Motor neuron (in vitro differentiated cells): Measurements from ENCODE around the gene ADCYAP1R1. TPM values are rescaled to one million over a fixed set of nuclear protein-coding genes. Genes with fewer than 3 reads are reported as not detected.
"Not testable (repeated sequence)": the region's sequence is repeated elsewhere in the genome, so short reads cannot be mapped to it uniquely, and the experiment has no call there.

Source experiments
- ATAC-seq, 8 experiments: fragments of 200-7000 bp; cut with Tn5 transposase; replicated peaks in 6 of 8; 2 replicates each; pipeline ENCODE4 v1.8.0; 2021; ENCODE audit warnings: mild to moderate bottlenecking in 8 of 8, moderate library complexity in 8 of 8
- H3K27ac ChIP-seq, 2 donors: fragments of 250-450 bp; sonication (Bioruptor Pico); 2 replicates each; pipeline ENCODE4 v1.9.0; 2021; ENCODE audit warnings: antibody characterized with exemption in 2 of 2, mild to moderate bottlenecking in 2 of 2, moderate library complexity in 1 of 2
- H3K4me1 ChIP-seq, 2 donors: fragments of 250-450 bp; sonication (Bioruptor Pico); replicated peaks in 1 of 2; 2 replicates each; pipeline ENCODE4 v1.6.1; 2021; ENCODE audit warnings: antibody characterized with exemption in 2 of 2, mild to moderate bottlenecking in 2 of 2, moderate library complexity in 1 of 2
- H3K4me3 ChIP-seq, 5 donors: fragments of 250-450 bp; sonication (Bioruptor Pico); 2 replicates each; pipeline ENCODE4 v1.9.0; 2021; ENCODE audit warnings: antibody characterized with exemption in 5 of 5, mild to moderate bottlenecking in 5 of 5, moderate library complexity in 4 of 5
- WGBS, 10 experiments: fragments of 450-650 bp; shearing (Covaris generic); methylation state at CpG; one replicate each; pipeline ENCODE4 v1.0.0; 2022; 5-methylcytosine and 5-hydroxymethylcytosine counted together
- in situ Hi-C, 9 experiments: fragments of 400-800 bp; cut with MboI; loops; one replicate each; pipeline ENCODE4 v1.15.0; 2021; ENCODE audit warnings: low sequenced_read_pairs in 9 of 9, low pct_unique_long_range_greater_than_20kb in 2 of 9; ENCODE audit not compliant: unreplicated experiment in 9 of 9
- total RNA-seq, 8 experiments: library from RNA; unstranded; fragments of 300-600 nt; gene quantifications; 2 replicates each; pipeline versions ENCODE4 v1.2.3 to v1.2.4, GENCODE V29; 2022

ADCYAP1R1 gene
- total RNA-seq, 8 experiments from 2014 or later, result 0.36 to 55.0 (median 11.8) TPM

DNA sequence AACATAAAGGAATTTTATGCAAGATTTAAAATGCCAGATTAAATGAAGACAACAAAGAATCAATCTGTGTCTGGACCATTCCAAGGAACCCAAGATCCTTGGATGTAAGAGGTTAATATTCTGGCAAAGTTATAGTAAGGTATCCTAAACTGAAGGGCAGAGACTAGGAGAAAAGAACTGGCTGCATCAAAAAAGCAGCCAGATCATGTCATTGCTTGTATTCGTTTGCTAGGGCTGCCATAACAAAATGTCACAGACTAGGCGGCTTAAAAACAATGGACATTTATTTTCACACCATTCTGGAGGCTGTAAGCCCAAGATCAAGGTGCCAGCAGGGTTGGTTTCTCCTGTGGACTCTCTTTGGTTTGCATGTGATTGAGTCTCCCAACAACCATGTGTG, 99.7 kb downstream of the ADCYAP1R1 start:
- no peaks in the 10 kb centered on the region for H3K4me1 ChIP-seq
- 0 to 87% (median 52%) methylated on average over 1 to 2 of the region's 2 CpGs; no CpG with 5 or more reads in 3 of the 10 experiments for WGBS, 10 experiments
- in situ Hi-C loops, result no loop called here
- no peak overlapping the region for H3K4me3 ChIP-seq
- H3K27ac ChIP-seq, result no peak overlapping the region
- no peak for ATAC-seq

DNA sequence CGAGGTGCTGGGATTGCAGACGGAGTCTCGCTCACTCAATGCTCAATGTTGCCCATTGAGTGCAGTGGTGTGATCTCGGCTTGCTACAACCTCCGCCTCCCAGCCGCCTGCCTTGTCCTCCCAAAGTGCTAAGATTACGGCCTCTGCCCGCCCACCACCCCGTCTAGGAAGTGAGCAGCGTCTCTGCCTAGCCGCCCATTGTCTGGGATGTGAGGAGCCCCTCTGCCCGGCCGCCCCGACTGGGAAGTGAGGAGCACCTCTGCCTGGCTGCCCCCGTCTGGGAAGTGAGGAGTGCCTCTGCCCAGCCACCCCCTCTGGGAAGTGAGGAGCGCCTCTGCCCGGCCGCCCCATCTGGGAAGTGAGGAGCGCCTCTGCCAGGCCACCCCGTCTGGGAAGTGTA, 101.2 kb downstream of the ADCYAP1R1 start:
- H3K4me1 ChIP-seq, H3K27ac ChIP-seq, H3K4me3 ChIP-seq, ATAC-seq, in situ Hi-C loops: not testable (repeated sequence)
- WGBS, 10 experiments, result 0 to 100% (median 61%) methylated on average over 1 to 12 of the region's 20 CpGs; no CpG with 5 or more reads in 6 of the 10 experiments

DNA sequence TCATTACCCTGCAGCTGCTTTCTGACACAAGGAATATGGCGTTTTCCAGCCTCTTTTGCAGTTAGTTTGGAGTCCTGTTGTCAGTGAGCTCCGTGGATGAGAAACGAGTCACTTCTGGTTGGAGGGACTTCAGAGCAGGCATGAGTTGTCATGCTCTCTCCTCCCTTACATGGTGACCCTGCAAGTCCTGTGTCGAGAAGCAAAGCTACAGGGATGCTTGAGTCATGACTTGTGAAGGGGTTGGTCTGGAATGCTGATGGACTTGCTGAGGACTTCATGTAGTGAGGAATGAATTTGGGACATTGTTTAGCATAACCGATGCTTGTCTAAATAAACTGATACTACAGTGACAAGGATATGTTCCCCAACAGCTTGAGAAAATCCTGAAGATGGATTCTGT, 108.8 kb downstream of the ADCYAP1R1 start:
- Histone ChIP-seq H3K27ac (no peak overlapping the region), H3K4me3 (no peak overlapping the region), H3K4me1 (no peaks in the 10 kb centered on the region)
- ATAC-seq, result peak in 2 of 8 experiments; percentile 23 to 51
- WGBS, 10 experiments, result 0 to 93% (median 60%) methylated on average over 2 to 5 of the region's 5 CpGs; no CpG with 5 or more reads in 4 of the 10 experiments
- in situ Hi-C loops, result no loop called here

Other genes starting within 250 kb of the ADCYAP1R1 start
- 100 to 1,000 TPM in 1 of 8 experiments, 1 to 10 TPM in 2, under 1 TPM in 5; 0.45 to 233 (median 0.68) TPM for gene AQP1, start 140.5 kb upstream of the ADCYAP1R1 start, total RNA-seq
- gene GHRHR, start 88.4 kb upstream of the ADCYAP1R1 start, total RNA-seq, result 1 to 10 TPM in 3 of 8 experiments, under 1 TPM in 2, not detected in 3; 0.56 to 4.9 (median 1.6) TPM